Measurements from ENCODE around the gene IGSF23. TPM values are rescaled to one million over a fixed set of nuclear protein-coding genes. Genes with fewer than 3 reads are reported as not detected.

The IGSF23 gene
- total RNA-seq, 4 donors from 2014 or later, result 7.5 to 20.7 (median 11.0) TPM; not detected in 1

- H3K36me3 ChIP-seq, result peaks cover 0 to 62% (median 0%) of the 10 kb centered on the region in 3 donors
- H3K9me3 ChIP-seq, result no peaks in the 10 kb centered on the region
Measured at GRCh38 chr19:44661205-44661604, 47.8 kb downstream of the IGSF23 start.

GRCh38 chr19:44661904-44662303, 48.5 kb downstream of the IGSF23 start:
- Histone ChIP-seq H3K27me3 (no peaks in the 10 kb centered on the region), H3K4me3 (no peak overlapping the region), H3K27ac (no peak overlapping the region), H3K4me1 (no peaks in the 10 kb centered on the region), H3K36me3 (peaks cover 0 to 59% (median 0%) of the 10 kb centered on the region in 3 donors), H3K9me3 (no peaks in the 10 kb centered on the region)
- no peak for DNase-seq
- TF ChIP-seq CTCF (IDR thresholded peaks at IDR 0.05) (no peak), POLR2A (IDR thresholded peaks at IDR 0.05) (no peak)

More at GRCh38 chr19:44661205-44661604, 47.8 kb downstream of the IGSF23 start:
- no peak overlapping the region for H3K27ac ChIP-seq
- no peak for DNase-seq
- TF ChIP-seq POLR2A (IDR thresholded peaks at IDR 0.05) (no peak), CTCF (IDR thresholded peaks at IDR 0.05) (no peak)
- no peak overlapping the region for H3K4me3 ChIP-seq
- H3K4me1 ChIP-seq, result no peaks in the 10 kb centered on the region
- H3K27me3 ChIP-seq, result no peaks in the 10 kb centered on the region

GRCh38 chr19:44662691-44663385, 49.5 kb downstream of the IGSF23 start:
- no peak for TF ChIP-seq POLR2A (IDR thresholded peaks at IDR 0.05)

GRCh38 chr19:44663996-44664395, 50.6 kb downstream of the IGSF23 start:
- H3K4me1 ChIP-seq, result no peaks in the 10 kb centered on the region
- DNase-seq, result no peak
- TF ChIP-seq POLR2A (IDR thresholded peaks at IDR 0.05) (no peak), CTCF (IDR thresholded peaks at IDR 0.05) (no peak)
- peaks cover 0 to 47% (median 0%) of the 10 kb centered on the region in 3 donors for H3K36me3 ChIP-seq
- H3K4me3 ChIP-seq, result no peak overlapping the region
- H3K27me3 ChIP-seq, result no peaks in the 10 kb centered on the region
- no peaks in the 10 kb centered on the region for H3K9me3 ChIP-seq
- no peak overlapping the region for H3K27ac ChIP-seq

More at GRCh38 chr19:44662691-44663385, 49.5 kb downstream of the IGSF23 start:
- Histone ChIP-seq H3K27me3 (no peaks in the 10 kb centered on the region), H3K4me1 (no peaks in the 10 kb centered on the region), H3K27ac (no peak overlapping the region), H3K4me3 (no peak overlapping the region), H3K36me3 (peaks cover 0 to 56% (median 0%) of the 10 kb centered on the region in 3 donors), H3K9me3 (no peaks in the 10 kb centered on the region)
- no peak for DNase-seq

GRCh38 chr19:44664976-44665375, 51.6 kb downstream of the IGSF23 start:
- Histone ChIP-seq H3K27me3 (no peaks in the 10 kb centered on the region), H3K9me3 (no peaks in the 10 kb centered on the region), H3K36me3 (peaks cover 0 to 37% (median 0%) of the 10 kb centered on the region in 3 donors), H3K4me3 (no peak overlapping the region), H3K27ac (no peak overlapping the region), H3K4me1 (no peaks in the 10 kb centered on the region)
- DNase-seq, result no peak
- TF ChIP-seq POLR2A (IDR thresholded peaks at IDR 0.05), result no peak
- TF ChIP-seq CTCF (IDR thresholded peaks at IDR 0.05), result no peak

GRCh38 chr19:44666852-44667556, 53.6 kb downstream of the IGSF23 start:
- Histone ChIP-seq H3K4me1 (no peaks in the 10 kb centered on the region), H3K36me3 (peaks cover 0 to 20% (median 0%) of the 10 kb centered on the region in 3 donors), H3K4me3 (no peak overlapping the region), H3K9me3 (no peaks in the 10 kb centered on the region), H3K27me3 (no peaks in the 10 kb centered on the region), H3K27ac (no peak overlapping the region)
- TF ChIP-seq POLR2A (IDR thresholded peaks at IDR 0.05), result no peak
- TF ChIP-seq CTCF (IDR thresholded peaks at IDR 0.05), result no peak
- no peak for DNase-seq

All from Peyer's patch (tissue), 4 donors.